GM19193 (cell line): ENCODE results near the gene ZNF18.

ENCODE experiments used
- POLR2A ChIP-seq: IDR thresholded peaks from 4 replicates; pipeline ENCODE4 v1.6.1; 2011; ENCODE audit not compliant: insufficient read depth, insufficient read length; ENCODE audit errors: extremely low read depth

Gene ZNF18

GRCh38 chr17:11944587-11944986 is 52.7 kb downstream of the ZNF18 start:
- no peak for TF ChIP-seq POLR2A

GRCh38 chr17:11943759-11944347 is 53.4 kb downstream of the ZNF18 start:
- no peak for TF ChIP-seq POLR2A

- TF ChIP-seq POLR2A = no peak
These were observed 56.4 kb downstream of the ZNF18 start for GRCh38 chr17:11940904-11941303.

- TF ChIP-seq POLR2A = no peak
These were observed 61.4 kb downstream of the ZNF18 start for GRCh38 chr17:11935734-11936406.

- no peak for TF ChIP-seq POLR2A
These were observed 64.9 kb downstream of the ZNF18 start for GRCh38 chr17:11932337-11932898.

- no peak for TF ChIP-seq POLR2A
These were observed 68.8 kb downstream of the ZNF18 start for GRCh38 chr17:11928436-11928835.
